HG03469 (cell line): ENCODE measurements around the gene ACYP1.

Experiments
- ATAC-seq: cut with Tn5 transposase; IDR thresholded peaks from one replicate; pipeline ENCODE4 v1.9.1; 2021; ENCODE audit warnings: mild to moderate bottlenecking, moderate library complexity, moderate number of reproducible peaks; ENCODE audit not compliant: unreplicated experiment

Gene ACYP1

GRCh38 chr14:75041613-75042012 lies 22.2 kb downstream of the ACYP1 start:
- no peak for ATAC-seq

DNA sequence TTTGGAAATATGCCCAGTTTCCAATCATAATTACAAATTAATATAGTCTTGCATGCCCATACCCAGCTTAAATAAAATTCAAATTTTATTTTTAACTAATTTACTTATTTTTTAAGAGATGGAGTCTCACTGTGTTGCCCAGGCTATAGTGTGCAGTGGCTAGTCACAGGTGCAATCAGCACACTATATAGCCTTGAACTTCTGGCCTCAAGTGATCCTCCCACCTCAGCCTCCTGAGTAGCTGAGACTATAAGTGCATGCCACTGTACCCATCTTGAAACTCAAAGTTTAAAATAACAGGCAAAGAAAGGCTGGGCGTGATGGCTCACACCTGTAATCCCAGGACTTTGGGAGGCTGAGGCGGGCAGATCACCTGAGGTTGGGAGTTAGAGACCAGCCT lies 22.9 kb downstream of the ACYP1 start:
- ATAC-seq, result no peak

GRCh38 chr14:75040507-75040906 lies 23.3 kb downstream of the ACYP1 start:
- ATAC-seq, result no peak

GRCh38 chr14:75032939-75033338 lies 30.9 kb downstream of the ACYP1 start:
- no peak for ATAC-seq

GRCh38 chr14:75030147-75030546 lies 33.7 kb downstream of the ACYP1 start:
- no peak for ATAC-seq

GRCh38 chr14:75025876-75026275 lies 37.9 kb downstream of the ACYP1 start:
- ATAC-seq, result no peak

DNA sequence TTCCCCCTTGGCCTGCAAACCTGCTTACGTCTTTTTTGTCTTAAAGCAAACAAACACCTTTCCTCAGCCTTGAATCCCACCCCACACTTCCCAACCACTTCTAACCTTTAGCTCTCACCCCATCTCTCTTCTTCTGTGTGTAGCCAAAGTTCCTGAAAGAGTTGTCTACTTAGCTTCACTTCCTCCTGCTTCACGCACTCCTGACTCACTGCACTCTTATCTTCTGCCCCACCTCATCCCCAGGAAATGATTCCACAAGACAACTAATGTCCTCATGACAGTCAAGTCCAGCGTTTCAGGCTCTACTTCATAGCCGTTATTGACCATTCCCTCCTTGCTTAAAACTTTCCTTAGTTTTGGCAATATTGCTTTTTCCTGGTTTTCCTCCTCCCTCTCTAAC lies 38.7 kb downstream of the ACYP1 start:
- ATAC-seq, result no peak

- no peak for ATAC-seq
Measured at GRCh38 chr14:75023108-75023507, 40.7 kb downstream of the ACYP1 start.

GRCh38 chr14:75022655-75023054 lies 41.2 kb downstream of the ACYP1 start:
- no peak for ATAC-seq

DNA sequence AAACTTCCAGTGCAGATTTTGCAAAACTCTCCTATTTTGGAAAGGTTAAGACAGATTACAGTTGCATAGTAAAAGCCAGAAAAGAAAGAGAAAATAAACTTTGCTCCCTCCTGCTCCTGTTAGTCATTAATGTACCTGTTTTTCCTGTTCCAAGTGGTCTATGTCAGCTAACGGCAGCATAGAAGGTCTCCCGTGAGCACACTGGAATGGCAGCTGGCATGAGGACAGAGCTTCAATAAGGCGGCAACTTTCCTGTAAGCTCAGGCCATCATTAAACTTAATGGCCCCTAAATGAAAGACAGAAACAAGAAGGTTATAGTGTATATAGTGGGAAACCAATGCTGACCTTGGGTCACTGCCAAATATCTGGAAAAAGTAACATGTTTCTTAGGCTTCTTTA lies 45.1 kb downstream of the ACYP1 start:
- ATAC-seq, result no peak

- no peak for ATAC-seq
Measured at GRCh38 chr14:75016815-75017214, 47.0 kb downstream of the ACYP1 start.

DNA sequence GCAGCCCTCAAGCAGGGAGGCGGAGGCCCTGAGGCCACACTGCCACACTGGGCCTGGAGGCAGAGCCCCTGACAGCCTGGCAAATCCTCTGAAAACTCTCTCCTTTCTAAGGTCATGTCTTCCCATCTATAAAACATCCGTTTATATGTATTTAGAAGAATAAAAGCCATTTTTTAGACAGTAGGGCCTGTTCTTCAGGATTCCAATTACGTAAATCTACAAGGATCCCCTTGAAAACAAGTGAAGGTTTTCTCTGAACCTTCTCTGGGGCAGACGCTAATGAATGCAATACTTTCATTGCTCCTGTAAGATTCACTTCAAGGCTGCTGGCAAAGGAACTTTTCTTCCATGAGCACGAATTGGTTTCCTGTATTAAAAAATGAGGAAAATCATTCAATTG lies 48.3 kb downstream of the ACYP1 start:
- no peak for ATAC-seq

GRCh38 chr14:75013290-75013689 lies 50.5 kb downstream of the ACYP1 start:
- no peak for ATAC-seq

GRCh38 chr14:75011356-75011994 lies 52.3 kb downstream of the ACYP1 start:
- no peak for ATAC-seq

GRCh38 chr14:75010472-75011093 lies 53.2 kb downstream of the ACYP1 start:
- ATAC-seq, result no peak

- no peak for ATAC-seq
Measured at GRCh38 chr14:75009176-75009575, 54.6 kb downstream of the ACYP1 start.

DNA sequence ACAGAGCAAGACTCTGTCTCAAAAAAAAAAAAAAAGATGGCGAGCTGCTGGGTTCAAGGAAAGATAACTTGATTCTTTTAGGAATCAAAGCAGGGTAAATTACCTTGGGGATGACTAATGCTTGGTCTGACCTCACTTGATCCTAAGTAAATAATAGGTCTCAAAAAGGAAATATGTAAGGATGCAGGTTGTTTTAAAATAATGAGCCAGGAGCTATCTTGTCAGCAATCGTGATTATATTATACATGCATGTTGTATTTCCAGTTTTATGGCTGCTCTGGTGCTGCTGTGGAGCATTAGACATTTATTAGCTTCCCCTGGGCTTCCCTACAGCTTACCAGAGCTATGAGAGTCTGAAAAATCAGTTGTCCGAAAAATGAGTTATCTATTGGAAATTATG lies 58.5 kb downstream of the ACYP1 start:
- no peak for ATAC-seq

DNA sequence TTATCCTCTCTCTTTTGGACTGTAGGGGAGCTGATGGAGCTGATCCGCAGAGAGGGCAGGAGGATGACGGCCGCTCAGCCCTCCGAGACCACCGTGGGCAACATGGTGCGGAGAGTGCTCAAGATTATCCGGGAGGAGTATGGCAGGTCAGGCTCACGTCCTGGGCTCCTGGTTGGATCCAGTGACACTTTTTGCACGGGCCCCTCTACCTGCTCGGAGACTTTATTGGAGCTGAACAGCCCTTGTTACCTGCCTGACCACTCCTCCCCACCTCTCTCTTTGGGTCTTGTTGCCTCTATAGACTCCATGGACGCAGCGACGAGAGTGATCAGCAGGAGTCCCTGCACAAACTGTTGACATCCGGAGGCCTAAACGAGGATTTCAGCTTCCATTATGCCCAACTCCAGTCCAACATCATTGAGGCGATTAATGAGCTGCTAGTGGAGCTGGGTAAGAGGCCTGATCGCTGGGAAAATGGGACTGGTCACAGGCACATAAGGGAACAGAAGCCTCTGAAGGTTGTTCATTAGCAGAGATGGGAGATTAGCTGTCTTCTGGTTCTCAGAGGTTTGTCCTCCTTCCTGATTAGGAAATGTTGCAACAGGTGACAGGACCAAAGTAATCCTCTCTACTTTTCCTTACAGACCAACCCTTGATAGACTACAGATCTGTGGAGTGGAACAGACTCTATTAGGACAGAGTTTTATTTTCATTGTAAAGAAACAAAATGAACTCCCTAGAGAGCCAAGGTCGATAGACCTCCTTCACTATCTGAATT lies 60.4 kb downstream of the ACYP1 start:
- no peak for ATAC-seq
